RWPE1 (cell line): ENCODE data around the gene KDM4B.
A peak's percentile ranks its signal among the peaks of the same experiment; 100 is the strongest.

Experiments used
- CTCF ChIA-PET: fragments of 350-600 bp; sonication (Branson Sonifier 250); formaldehyde crosslinking; extraction: SDS; loops from one replicate; lab custom pipeline; 2021; lab: Yijun Ruan, JAX
- POLR2A ChIA-PET: fragments of 400-600 bp; formaldehyde crosslinking; extraction: SDS; loops from one replicate; lab custom pipeline; 2020; ENCODE audit warnings: antibody characterized with exemption; ENCODE audit not compliant: low non-redundant PET; lab: Yijun Ruan, JAX
- DNase-seq: peaks from one replicate; pipeline ENCODE4 v3.0.0; 2012; ENCODE audit warnings: low spot score
- H3K27ac ChIP-seq: fragments of 450-650 bp; 2 replicates; pipeline ENCODE4 v1.5.1; 2017
- TF ChIP-seq, protein P1 (sequence below): fragments of 450-650 bp; conservative IDR thresholded peaks from 2 replicates; pipeline ENCODE4 v1.5.1; 2017; ENCODE audit warnings: low read depth, mild to moderate bottlenecking

Gene KDM4B

DNA sequence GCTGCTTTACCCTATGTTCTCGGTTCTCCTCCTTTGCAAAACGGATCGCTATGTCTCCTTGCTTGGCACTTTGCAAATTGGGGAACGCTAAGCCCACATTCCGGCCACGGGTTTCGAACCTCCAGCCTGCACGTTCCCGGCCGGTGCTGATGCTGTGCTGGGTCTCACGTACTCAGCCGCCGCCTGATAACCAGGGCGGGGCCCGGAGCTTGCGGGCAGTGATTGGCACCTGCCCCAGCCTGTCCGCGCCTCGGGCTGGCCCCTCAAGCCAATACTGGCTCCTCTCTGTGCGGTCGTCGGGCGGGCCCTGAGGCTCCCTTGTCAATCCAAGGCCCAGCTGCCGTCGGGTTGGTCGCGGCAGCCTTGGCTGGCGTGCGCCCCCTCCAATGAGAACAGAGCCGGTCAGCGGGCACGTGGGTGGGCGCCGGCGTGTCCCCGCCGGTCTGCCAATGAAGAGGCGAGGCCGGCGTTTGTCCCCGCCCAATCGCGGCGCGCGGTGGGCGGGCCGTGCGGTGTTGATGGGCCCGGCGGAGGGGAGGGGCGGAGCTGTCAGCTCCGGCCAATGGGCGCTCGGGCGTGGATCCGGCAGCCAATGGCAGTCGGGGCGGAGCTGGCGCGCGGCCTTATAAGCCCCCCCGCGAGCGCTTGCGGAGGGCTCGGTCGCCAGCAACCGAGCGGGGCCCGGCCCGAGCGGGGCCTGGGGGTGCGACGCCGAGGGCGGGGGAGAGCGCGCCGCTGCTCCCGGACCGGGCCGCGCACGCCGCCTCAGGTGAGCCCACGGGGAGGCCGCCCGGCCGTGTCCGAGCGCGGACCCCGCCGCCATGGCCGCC is at the start of gene KDM4B:
Gene KDM4B, plus strand, starts transcription at position 652 of the 830 bp plus-strand sequence. CDS start 63,778 bp downstream, outside the sequence.
- POLR2A ChIA-PET, result interaction anchor here (0.7 kb wide), 1 partner anchor 12 kb away, joined by 3 read pairs; no protein-coding TSS in a partner anchor
- DNase-seq, result peak; percentile 99
- CTCF ChIA-PET, result no interaction called here
- peak within 1 kb of the TSS; percentile 91 for H3K27ac ChIP-seq
- TF ChIP-seq, protein P1, sequence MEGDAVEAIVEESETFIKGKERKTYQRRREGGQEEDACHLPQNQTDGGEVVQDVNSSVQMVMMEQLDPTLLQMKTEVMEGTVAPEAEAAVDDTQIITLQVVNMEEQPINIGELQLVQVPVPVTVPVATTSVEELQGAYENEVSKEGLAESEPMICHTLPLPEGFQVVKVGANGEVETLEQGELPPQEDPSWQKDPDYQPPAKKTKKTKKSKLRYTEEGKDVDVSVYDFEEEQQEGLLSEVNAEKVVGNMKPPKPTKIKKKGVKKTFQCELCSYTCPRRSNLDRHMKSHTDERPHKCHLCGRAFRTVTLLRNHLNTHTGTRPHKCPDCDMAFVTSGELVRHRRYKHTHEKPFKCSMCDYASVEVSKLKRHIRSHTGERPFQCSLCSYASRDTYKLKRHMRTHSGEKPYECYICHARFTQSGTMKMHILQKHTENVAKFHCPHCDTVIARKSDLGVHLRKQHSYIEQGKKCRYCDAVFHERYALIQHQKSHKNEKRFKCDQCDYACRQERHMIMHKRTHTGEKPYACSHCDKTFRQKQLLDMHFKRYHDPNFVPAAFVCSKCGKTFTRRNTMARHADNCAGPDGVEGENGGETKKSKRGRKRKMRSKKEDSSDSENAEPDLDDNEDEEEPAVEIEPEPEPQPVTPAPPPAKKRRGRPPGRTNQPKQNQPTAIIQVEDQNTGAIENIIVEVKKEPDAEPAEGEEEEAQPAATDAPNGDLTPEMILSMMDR, result no peak

DNA sequence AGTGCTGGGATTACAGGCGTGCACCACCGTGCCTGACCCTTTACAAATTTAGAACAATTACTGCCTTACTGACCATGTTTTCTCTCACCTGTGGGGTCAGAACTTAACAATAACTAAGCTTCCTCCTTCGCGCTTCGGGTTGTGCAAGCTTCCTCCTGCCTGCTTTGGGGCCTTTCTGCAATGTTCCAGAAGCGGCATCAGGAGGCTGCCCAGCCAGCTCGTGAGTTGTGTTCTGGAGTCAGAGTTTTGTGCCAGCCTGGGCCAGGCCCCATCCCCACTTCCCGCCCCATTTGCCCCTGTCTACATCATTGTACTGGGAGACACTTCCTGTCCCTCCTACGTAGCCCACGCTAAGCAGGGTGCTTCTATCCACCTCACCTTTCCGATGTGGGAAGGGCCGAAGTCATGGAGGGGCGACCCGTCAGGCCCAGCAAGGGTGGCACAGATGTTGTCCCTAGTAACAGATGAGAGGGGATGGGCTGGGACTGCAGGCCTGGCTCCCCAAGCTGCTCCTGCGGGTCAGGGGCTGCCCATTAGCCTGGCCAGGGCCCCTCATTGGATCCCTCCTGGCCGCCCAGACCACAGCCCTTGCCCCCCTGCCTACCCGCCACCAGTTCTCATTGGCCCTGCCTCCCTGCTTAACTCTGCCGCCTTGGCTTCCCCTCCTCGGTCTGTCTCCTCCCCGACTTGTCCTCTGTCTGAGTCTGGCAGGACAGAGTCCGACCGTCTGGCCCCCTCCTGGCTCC is 46.2 kb upstream of the KDM4B start:
- no peak for DNase-seq
- TF ChIP-seq, protein P1, result no peak
- CTCF ChIA-PET, result no interaction called here
- H3K27ac ChIP-seq, result peak overlapping the region; percentile 11
- POLR2A ChIA-PET, result interaction anchor here (0.5 kb wide), 1 partner anchor 106 kb away, joined by 3 read pairs; no protein-coding TSS in a partner anchor

DNA sequence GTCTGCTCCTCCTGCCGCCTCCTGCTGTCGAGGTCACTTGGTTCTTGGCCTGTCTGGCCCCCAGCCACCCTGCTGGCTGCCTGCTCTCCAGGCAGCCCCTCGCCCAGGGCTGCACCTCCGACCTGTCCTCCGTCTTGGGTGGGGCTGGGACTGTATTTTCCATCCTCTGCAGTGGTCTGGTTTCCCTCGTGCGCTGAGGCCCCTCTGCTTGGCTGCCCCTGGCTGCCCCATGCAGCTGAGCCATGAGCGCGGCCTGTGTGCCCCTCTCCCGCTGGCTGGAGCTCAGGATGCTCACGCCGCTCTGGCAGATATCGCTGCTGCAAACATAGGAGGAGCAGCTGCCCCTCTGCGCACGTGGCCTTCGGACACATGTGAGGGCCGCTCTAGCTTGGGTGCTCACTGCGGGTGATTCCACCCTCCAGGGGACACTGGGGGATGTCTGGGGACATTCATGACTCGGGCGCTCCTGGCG is 45.6 kb upstream of the KDM4B start:
- TF ChIP-seq, protein P1, result no peak
- DNase-seq, result no peak
- H3K27ac ChIP-seq, result peak overlapping the region; percentile 11
- ChIA-PET CTCF (no interaction called here), POLR2A (no interaction called here)

DNA sequence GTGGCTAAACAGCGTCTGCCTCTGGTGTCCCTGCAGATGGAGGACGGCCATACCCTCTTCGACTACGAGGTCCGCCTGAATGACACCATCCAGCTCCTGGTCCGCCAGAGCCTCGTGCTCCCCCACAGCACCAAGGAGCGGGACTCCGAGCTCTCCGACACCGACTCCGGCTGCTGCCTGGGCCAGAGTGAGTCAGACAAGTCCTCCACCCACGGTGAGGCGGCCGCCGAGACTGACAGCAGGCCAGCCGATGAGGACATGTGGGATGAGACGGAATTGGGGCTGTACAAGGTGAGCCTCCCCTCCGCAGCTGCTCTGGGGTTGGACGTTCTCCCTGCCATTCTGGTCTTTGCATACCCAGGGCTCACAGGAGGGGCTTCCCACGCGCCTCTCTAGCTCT is 39.7 kb upstream of the KDM4B start:
- CTCF ChIA-PET, result interaction anchor here (0.5 to 0.9 kb wide), 5 partner anchors 9 to 120 kb away, joined by 3 to 6 read pairs (median 4); no protein-coding TSS in a partner anchor
- peak overlapping the region; percentile 72 for H3K27ac ChIP-seq
- TF ChIP-seq, protein P1, result no peak
- DNase-seq, result no peak
- POLR2A ChIA-PET, result interaction anchor here (0.7 kb wide), 1 partner anchor 20 kb away, joined by 3 read pairs; no protein-coding TSS in a partner anchor

DNA sequence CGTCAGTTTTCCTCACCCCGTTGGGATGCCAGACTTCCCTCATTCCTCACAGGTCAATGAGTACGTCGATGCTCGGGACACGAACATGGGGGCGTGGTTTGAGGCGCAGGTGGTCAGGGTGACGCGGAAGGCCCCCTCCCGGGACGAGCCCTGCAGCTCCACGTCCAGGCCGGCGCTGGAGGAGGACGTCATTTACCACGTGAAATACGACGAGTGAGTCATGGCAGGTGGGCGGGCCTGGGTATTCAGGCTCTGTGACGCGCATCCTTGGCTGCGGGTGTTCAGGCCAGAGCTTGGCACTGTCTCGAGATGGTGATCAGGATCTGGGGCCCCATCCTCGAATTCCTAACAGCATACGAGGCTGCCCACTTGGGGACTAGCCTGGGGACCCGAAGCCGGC is 38.2 kb upstream of the KDM4B start:
- no peak for DNase-seq
- POLR2A ChIA-PET, result no interaction called here
- TF ChIP-seq, protein P1, result no peak
- H3K27ac ChIP-seq, result peak overlapping the region; percentile 72
- CTCF ChIA-PET, result no interaction called here

DNA sequence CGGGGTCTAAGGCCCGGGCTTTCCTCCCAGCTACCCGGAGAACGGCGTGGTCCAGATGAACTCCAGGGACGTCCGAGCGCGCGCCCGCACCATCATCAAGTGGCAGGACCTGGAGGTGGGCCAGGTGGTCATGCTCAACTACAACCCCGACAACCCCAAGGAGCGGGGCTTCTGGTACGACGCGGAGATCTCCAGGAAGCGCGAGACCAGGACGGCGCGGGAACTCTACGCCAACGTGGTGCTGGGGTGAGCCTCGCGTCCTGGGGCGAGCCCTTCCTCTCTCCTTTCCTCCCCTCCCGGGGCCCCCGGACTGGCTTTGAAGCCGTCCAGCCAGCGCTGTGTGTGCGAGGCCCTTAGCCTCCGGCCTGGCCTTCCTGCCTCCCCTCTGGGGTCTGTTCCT is 36.2 kb upstream of the KDM4B start:
- peak overlapping the region; percentile 72 for H3K27ac ChIP-seq
- ChIA-PET CTCF (no interaction called here), POLR2A (no interaction called here)
- TF ChIP-seq, protein P1, result no peak
- no peak for DNase-seq
